ENCODE measurements around the gene TLCD1.

DNA sequence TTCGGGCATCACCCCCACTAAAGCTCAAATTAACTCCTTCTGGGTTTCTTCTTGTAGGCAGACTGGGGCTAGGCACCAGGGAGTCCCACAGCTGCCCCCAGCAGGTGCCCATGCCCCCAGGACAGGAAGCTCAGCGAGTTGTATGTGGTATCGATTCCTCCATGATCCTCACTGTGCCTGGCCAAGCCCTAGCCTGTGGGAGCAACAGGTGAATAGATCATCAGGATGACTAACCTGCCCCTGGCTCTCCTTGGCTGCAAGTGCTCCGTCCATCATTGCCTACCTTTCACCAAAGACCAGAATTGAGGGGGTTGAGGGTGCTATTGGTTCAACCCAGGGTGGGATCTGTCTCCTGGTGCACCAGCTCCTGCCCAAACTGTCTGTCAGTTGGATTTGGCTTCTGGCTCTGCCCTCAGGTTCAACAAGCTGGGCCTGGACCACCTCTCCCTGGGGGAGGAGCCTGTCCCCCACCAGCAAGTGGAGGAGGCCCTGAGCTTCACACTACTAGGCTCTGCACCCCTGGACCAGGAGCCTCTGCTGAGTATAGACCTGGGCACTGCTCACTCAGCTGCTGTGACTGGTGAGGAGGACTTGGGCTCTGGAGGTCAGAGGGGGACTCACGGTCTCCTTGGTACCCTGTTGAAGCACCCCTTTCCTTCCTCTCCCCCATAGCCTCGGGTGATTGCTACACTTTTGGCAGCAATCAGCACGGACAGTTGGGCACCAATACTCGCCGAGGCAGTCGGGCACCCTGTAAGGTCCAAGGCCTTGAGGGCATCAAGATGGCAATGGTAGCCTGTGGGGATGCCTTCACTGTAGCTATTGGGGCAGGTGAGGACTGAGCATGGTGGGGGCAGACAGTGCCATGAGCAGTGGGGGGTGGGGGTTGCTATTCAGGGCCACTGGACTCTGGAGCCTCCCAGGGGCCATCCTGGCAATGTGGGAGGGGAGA, 14.6 kb upstream of the TLCD1 start:
- TF ChIP-seq, protein P1, sequence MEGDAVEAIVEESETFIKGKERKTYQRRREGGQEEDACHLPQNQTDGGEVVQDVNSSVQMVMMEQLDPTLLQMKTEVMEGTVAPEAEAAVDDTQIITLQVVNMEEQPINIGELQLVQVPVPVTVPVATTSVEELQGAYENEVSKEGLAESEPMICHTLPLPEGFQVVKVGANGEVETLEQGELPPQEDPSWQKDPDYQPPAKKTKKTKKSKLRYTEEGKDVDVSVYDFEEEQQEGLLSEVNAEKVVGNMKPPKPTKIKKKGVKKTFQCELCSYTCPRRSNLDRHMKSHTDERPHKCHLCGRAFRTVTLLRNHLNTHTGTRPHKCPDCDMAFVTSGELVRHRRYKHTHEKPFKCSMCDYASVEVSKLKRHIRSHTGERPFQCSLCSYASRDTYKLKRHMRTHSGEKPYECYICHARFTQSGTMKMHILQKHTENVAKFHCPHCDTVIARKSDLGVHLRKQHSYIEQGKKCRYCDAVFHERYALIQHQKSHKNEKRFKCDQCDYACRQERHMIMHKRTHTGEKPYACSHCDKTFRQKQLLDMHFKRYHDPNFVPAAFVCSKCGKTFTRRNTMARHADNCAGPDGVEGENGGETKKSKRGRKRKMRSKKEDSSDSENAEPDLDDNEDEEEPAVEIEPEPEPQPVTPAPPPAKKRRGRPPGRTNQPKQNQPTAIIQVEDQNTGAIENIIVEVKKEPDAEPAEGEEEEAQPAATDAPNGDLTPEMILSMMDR (IDR thresholded peaks at IDR 0.05): no peak
- no peak for TF ChIP-seq POLR2A (IDR thresholded peaks at IDR 0.05)
- no peak for TF ChIP-seq EP300 (IDR thresholded peaks at IDR 0.05)
